Activated CD4-positive, alpha-beta T cell treated with anti-CD3 and anti-CD28 coated beads, Interleukin-2, Interleukin-6, amounts not matched to agents 100 ng/mL and 50 ng/mL, durations not matched to agents 16 hours and 8 hours (primary cell): Measurements from ENCODE around the gene TUBA3E.
"Not testable (repeated sequence)": the region's sequence is repeated elsewhere in the genome, so short reads cannot be mapped to it uniquely, and the experiment has no call there.

ENCODE experiments used
- DNase-seq: peaks from one replicate; pipeline ENCODE4 v3.0.0-alpha.2; 2020

The TUBA3E gene

GRCh38 chr2:130190237-130190636, 8.0 kb downstream of the TUBA3E start:
- no peak for DNase-seq

DNA sequence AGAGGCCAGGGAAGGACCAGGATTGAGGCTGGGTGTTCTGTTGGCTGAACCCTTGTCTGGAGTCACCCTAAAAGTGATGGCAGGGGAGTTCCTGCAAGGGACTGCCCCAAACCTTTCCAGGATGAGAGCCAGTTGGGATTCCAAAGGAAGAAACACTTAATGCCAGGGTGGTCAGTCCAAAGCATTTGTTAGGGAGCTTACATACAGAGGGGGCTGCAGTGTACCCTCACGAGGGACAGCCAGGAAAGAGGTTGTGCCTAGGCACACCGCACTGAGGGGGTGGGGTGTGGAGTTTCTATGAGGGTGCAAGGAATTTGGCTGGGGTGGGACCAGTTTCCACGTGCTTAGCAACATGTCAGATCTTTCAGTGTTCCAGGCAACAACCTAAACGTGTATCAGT, 9.3 kb downstream of the TUBA3E start:
- DNase-seq, result not testable (repeated sequence)

DNA sequence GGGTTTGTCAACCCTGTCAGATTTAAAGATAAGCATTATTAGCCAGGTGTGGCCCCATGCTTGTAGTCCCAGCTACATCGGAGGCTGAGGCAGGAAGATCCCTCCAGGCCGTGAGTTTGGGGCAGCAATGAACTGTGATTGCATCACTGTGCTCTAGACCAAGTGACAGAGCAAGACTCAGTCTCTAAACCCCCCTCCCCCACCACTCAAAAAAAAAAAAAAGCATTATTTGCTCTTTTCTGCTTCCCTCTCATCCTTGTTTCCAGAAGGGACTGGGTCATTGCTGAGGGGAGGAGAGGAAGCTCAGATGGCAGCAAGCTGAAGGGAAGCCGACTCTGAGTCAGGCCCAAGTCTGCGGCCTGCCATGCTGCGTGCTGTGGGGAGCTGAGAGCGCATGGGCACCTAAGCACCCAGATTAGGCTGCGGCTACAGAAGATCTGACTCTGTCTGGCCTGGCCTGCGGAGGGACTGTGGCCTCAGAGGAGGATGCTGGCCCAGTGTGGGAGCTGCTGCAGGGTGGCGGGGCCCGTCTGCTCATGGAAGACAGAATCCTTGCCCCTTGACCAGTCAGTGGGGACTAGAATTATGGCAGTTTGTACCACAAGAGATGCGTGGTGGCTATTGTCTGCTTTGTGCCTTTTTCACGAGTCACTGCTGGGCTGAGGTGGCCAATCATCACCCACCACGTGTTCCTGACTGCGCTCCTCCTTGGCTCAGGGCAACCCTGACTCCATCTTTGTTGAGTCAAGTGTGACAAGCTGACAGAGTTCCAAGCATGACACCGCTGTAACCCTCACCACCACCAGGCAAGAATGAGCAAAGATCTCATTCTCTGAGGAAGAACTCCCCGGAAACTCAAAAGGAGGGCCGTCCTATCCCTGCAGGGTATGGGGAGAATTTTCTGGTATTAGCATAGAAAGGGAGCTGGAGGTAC, 10.1 kb downstream of the TUBA3E start:
- not testable (repeated sequence) for DNase-seq

GRCh38 chr2:130187268-130187667, 11.0 kb downstream of the TUBA3E start:
- DNase-seq, result no peak

DNA sequence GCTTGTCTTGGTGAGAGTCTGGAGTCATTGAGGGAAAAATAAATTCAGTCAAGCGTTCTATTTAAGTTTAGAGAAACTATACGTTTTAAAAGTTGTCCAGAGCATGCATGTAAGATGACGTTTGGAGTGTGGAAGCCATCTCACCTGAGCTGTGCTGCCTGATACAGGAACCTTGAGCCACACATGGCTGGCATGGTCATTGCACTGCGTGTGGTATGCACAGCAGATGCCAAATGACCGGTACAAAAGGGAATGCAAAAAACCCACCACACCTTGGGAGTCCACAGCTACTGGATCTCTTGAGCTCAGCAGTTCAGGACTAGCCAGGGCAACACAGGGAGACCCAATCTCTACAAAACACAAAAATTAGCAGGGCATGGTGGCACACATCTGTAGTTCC, 11.8 kb downstream of the TUBA3E start:
- no peak for DNase-seq

DNA sequence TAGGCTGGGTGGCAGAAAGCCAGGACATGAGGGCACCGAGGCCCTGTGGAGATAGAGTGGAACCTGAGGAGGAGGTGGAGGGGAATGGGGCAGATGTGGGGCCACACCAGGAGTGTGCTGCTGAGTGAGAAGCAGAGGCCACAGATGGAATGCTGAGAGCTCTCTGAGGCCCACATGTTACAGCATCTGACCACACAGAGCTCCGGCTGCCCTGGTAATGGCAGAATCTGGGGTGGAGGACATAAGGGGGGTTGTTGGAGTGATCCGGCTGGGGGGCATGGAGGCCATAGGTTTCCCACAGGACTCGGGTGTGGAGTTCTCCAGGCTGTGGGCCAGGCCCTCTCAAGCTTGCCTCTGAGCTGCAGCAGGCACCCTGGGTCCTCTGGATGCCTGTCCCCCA, 12.3 kb downstream of the TUBA3E start:
- DNase-seq, result no peak

GRCh38 chr2:130185436-130185835, 12.8 kb downstream of the TUBA3E start:
- DNase-seq, result no peak

DNA sequence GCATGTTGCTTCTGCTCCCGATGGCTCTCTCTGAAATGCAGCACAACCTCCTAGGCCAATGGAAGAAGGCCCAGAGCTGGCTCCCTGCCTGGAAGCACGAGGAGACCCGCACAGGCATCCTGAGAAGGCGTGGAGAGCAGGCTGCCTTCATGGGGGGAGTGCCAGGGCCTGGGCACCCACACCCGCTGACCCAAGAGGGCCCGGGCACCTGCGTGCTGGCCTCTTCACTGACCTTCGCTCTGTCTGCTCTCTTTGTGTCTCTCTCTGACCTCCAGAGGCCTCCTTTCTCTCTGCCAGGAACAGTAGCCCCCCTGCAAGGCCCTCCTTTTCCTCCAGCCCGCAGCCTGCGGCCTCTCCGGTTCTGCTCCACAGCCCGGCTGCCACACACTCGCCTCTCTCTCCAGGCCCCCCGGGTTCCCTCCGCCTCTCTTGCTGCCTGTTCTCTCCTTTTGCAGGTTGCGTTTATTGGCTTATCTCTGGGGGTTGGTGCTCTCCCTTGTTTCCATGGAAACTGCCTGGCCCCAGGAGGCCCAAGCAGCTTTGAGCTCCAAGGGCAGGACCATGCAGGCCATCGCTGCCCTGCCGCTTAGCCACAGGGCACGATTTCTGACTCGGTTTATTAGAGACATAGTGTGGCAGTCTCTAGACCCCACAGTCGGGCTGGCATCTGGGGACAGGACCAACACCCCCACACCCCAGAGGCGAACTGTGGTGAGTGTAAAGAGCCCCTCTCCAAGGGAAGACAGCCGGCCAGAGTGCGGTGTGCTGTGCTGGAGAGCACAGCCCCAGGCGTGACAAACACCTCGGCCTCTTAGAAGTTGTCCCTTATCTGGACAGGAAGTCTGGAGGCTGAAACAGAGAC, 14.5 kb downstream of the TUBA3E start:
- no peak for DNase-seq

- not testable (repeated sequence) for DNase-seq
These were observed 15.3 kb downstream of the TUBA3E start for GRCh38 chr2:130182826-130183511.

DNA sequence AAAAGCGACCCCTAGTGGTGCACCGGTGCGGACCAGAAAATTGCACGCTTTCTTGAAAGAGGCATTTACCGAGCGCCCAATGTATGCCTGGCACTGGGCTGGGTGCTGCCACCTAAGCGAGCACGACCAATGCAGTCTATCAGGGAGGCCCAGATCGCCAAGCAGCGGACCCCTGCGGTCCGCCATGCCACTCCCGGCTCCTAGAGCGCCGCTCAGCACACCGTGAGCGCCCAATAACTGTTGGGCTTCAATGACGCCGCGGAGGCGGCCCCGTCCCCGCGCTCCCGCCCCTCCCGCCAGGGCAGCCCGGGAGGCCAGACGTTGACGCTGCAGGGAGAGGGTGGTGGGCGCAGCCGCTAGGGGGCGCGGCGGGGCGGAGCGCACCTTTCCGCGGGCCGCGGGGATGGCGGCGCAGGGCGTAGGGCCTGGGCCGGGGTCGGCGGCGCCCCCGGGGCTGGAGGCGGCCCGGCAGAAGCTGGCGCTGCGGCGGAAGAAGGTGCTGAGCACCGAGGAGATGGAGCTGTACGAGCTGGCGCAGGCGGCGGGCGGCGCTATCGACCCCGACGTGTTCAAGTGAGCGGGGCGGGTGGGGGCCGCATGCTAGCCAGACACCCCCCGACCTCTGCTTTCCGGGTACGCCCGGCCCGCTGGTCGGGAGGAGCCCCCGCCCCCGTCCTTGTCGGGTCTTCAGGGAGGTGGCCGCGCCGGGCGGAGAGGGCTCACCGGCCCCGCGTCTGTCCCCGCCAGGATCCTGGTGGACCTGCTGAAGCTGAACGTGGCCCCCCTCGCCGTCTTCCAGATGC, 16.2 kb downstream of the TUBA3E start, which contains the start of gene MZT2B:
Gene MZT2B (plus strand): TSS at position 383 of the 803 bp plus-strand sequence. CDS start 21 bp downstream, at position 404.
- DNase-seq, result peak; percentile 94

GRCh38 chr2:130181325-130181879, 16.8 kb downstream of the TUBA3E start, which contains the start of gene SMPD4:
Gene SMPD4 (minus strand): TSS chr2:130181602. CDS start chr2:130176592, 5,010 bp downstream.
- peak; percentile 97 for DNase-seq

DNA sequence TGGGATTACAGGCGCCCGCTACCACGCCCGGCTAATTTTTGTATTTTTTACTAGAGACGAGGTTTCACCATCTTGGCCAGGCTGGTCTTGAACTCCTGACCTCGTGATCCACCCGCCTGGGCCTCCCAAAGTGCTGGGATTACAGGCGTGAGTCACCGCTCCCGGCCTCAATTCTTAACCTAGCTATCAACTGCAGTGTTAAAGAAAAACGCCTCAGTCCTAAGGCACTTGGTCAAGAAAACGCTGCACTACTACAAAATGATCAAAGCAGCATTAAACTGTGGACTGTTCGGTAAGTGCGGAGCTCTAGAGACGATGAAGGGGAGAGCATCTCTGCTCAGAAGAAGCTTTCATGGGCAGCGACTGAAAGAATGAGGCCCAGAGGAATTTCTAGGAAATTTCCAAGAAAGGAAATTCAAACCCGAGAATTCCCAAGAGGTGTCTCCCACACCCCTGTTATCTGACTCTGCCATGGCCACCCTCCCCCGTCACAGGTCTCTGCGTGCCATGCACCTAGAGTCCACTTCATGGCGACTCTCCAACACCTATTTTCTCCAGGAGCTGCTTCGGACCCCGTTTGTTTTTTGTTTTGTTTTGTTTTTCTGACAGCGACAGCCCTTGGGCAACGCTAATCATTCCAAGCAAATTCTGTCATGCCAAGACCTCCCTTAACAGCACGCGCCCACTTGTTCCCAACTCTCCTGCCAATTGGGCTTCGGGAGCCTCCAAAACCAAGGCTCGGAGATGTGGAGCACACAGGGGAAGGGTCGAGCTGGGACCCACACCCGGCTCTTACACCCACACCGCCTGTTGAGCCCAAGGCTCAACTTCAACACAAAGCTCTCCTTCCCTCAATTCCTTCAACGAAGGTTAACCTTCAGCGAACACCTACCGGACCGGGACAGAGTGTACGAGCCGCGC, 17.6 kb downstream of the TUBA3E start:
- not testable (repeated sequence) for DNase-seq

DNA sequence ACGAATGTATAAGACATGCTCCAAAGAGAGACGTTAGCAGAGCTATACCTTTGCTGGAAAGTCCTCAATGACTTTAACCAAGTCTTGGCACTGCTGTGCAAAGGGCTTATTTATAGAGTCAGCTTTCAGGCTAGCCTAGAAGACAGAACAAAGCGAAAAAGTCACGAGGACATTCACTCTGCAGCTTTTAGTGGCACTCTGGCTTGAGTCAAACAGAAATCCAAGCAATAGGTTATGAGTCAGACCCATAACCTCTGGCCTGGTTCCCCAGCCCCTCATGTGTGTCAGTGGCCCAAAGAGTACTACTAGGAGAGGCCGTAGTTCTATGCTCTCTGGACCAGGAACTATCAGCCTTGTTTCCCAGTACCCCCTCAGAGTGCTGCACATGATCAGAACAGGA, 23.4 kb downstream of the TUBA3E start:
- DNase-seq, result peak; percentile 55

DNA sequence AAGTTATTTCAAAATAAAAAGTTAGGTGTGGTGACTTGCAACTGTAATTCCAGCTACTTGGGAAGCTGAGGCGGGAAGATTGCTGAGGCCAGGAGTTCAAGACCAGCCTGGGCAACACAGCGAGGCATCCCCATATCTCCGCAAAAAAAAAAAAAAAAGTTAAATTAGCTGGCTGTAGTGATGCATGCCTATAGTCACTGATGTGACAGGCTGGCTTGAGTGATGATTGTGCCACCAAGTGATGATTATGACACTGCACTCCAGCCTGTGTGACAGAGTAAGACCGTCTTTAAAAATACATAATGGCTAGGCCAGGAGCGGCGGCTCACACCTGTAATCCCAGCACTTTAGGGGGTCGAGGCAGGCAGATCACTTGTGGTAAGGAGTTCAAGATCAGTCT, 28.3 kb downstream of the TUBA3E start:
- DNase-seq, result no peak

- not testable (repeated sequence) for DNase-seq
These were observed 29.1 kb downstream of the TUBA3E start for GRCh38 chr2:130169163-130169562.

- not testable (repeated sequence) for DNase-seq
These were observed 31.6 kb downstream of the TUBA3E start for GRCh38 chr2:130166611-130167010.

DNA sequence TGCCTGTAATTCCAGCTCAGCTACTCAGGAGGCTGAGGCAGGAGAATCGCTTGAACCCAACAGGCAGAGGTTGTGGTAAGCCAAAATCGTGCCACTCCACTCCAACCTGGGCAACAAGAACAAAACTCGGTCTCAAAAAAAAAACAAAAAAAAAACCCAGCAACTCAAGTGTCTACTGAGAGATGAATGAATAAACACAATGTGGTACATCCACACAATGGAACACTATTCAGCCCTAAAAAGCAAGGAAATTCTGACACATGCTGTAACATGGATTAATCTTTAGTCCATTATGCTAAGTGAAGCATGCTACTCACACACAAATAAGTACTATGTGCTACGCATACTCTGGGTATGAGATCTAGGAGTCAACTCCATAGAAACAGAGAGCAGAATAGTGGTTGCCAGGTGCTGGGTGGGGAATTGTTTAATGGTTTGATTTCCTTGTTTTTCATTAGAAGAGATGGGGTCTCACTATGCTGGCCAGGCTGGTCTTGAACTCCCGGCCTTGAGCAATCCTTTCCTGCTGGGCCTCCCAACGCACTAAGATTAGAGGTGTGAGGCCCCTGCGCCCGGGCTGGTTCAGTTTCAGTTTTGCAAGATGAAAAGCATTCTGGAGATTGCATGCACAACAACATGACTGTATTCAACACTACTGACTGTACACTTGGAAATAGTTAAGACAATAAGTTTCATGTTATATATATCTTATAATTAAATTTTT, 32.8 kb downstream of the TUBA3E start:
- no peak for DNase-seq

GRCh38 chr2:130162968-130163367, 35.3 kb downstream of the TUBA3E start:
- no peak for DNase-seq

DNA sequence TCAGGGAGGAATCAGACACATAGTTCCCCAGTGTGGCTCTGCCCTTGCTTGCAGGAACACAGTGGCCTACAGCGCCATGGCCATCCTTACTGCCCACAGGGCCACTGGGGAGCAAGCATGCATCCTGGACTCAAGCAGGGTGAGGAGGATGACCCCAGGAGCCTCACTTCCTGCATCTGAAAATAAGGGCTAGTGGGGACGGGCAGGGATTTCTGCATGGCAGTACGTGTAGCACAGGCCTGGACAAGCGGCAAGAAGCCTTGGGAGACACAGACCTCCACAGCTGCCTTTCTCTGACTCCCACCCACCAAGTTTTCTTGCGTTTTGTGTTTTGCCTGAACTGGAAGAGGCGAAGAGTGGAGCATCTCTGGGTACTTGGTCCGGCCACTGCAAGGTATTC, 35.8 kb downstream of the TUBA3E start:
- DNase-seq, result not testable (repeated sequence)
